Right forelimb (tissue), 1 donor: ENCODE data around the gene CAMSAP2.
A peak's percentile ranks its signal among the peaks of the same experiment; 100 is the strongest.
"Not testable (repeated sequence)": the region's sequence is repeated elsewhere in the genome, so short reads cannot be mapped to it uniquely, and the experiment has no call there.

Experiments
- DNase-seq: peaks from one replicate; pipeline ENCODE4 v3.0.0-alpha.2; 2018

The CAMSAP2 gene

DNA sequence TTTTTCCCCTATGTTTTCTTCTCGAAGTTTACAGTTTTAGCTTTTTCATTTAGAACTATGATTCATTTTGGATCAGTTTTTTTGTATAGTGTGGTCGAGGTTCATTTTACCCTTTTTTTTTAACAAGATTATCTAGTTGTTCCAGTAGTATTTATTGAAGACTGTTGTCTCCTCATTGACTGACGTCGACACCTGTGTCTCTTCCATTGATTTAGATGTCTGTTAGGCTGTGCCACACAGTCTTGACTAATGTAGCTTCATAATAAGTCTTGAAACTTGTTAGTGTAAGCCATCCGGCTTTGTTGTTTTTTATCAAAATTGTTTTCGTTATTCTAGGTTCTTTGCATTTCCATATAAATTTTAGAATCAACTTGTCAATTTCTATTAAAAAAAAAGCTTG is 45.2 kb downstream of the CAMSAP2 start:
- DNase-seq = no peak

- DNase-seq = no peak
Measured at GRCh38 chr1:200784576-200784975, 45.9 kb downstream of the CAMSAP2 start.

GRCh38 chr1:200786788-200787187 is 48.1 kb downstream of the CAMSAP2 start:
- no peak for DNase-seq

DNA sequence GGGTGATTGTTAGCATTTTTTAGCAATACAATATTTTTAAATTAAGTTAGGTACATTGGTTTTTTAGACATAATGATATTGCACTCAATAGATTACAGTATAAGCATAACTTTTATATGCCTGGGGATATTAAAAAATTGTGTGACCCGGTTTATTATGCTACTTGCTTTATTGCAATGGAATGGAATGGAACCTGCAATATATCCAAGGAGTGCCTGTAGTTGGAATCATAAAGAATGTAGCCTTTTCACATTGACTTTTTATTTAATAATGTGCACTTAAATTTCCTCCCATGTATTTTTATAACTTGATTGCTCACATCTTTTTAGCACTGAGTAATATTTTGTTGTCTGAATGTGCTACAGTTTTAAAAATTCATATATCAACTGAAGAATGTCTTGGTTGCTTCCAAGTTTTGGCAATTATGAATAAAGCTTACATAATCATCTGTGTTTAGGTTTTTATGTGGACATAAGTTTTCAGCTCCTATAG is 49.2 kb downstream of the CAMSAP2 start:
- no peak for DNase-seq

- not testable (repeated sequence) for DNase-seq
Measured at GRCh38 chr1:200791012-200791411, 52.3 kb downstream of the CAMSAP2 start.

DNA sequence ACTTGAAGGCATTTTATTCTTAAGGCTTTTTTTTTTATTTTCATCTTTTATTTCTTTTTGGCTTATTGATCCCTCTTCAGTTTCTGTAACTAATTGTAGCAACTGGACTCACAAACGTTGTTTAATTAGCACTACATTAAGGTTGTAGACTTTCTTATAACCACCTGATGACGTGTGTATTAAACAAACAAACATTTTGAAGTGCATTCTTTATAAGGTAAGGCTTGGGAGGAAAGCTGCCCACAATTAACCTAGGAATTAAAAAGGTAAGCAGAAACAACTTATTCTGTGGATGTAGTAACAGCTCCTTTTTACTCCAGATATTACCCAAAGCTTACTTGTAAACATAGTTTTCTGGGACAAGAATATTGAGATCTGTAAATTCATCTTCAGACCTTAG is 55.0 kb downstream of the CAMSAP2 start:
- no peak for DNase-seq

- DNase-seq = no peak
Measured at GRCh38 chr1:200794506-200795065, 55.9 kb downstream of the CAMSAP2 start.

GRCh38 chr1:200795156-200795555 is 56.5 kb downstream of the CAMSAP2 start:
- no peak for DNase-seq

DNA sequence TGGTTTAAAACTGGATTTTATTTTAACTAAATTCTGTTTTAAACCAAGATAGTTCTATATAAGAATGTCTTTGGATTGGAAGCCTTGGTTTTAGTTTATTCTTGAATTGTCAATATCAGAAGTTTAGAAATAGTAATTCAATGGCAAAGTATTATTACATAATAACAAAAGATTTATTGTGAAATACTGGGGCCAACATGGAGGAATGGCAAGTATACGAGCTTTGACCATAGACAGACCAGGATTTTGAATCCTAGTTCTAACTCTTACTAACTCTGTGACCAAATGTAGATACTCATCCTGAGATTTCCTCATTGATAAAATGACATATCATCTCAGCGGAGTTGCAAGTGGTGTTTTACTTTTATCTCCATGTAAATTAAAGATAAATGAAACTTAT is 63.3 kb downstream of the CAMSAP2 start:
- DNase-seq = no peak

GRCh38 chr1:200802865-200803512 is 64.3 kb downstream of the CAMSAP2 start:
- peak; percentile 79 for DNase-seq

DNA sequence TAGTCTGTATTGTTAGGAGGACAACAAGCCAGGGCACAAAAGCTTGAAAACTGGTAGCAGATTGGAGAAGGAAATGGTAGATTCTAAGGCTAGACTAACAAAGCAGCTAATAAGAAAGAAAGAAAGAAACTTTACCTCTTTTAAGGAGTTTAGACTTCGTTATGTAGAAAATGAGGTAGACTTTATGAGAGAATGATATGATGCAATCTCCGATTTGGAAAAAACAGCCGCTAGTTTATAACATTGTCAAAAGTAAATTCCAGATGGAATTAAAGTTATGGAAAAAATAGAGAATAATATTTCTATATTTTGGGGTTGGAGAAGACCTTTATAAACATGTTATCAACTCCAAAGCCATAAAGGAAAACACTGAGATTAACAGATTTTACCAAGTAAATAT is 67.0 kb downstream of the CAMSAP2 start:
- no peak for DNase-seq

- DNase-seq = no peak
Measured at GRCh38 chr1:200808846-200809245, 70.2 kb downstream of the CAMSAP2 start.

DNA sequence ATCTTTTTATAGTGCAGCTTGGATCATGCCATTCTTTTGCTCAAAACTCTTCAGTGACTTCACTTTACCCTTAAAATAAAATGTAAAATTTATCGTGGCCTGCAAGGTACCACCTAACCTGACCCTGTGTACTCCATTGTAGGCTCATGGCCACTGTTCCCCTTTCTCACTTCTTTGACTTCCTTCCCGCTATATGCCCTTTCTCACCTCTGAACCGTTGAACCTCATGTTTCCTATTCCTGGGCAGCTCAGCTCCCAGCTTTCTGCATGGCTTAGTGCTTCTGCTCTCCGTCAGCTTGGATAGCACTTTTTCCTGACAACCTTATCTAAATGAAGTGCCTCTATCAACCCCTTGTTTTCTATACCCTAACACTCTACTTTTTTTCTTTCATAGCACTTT is 73.0 kb downstream of the CAMSAP2 start:
- DNase-seq = no peak

DNA sequence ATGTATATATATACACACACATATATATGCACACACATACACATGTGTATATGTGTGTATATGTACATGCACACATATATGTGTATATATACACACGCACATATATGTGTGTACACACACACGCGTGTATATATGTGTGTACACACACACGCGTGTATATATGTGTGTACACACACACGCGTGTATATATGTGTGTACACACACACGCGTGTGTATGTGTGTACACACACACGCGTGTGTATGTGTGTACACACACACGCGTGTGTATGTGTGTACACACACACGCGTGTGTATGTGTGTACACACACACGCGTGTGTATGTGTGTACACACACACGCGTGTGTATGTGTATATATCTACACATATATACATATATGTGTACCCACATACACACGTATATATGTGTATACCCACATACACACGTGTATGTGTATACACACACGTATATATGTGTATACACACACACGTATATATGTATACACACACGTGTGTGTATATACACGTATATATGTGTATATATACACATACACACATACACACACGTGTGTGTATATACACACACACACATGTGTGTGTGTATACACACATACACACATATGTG is 78.0 kb downstream of the CAMSAP2 start:
- not testable (repeated sequence) for DNase-seq

- DNase-seq = no peak
Measured at GRCh38 chr1:200818248-200818647, 79.6 kb downstream of the CAMSAP2 start.

DNA sequence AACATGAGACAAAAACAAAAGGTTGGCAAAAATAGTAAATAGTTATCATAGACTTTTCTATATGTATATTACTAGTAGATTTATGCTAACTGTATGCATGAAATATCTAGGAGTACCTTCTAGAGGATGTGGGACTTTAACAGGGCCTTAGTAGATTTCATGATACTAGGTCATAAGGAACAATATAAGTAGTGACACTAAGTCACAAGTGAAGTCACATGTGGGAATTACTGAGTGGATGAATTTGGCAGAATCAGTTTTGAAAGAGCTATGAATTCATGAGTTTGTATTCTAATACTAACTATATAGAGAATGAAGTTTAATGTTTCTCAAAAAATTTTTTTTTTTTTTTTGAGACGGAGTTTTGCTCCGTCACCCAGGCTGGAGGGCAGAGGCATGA is 81.0 kb downstream of the CAMSAP2 start:
- DNase-seq = no peak

DNA sequence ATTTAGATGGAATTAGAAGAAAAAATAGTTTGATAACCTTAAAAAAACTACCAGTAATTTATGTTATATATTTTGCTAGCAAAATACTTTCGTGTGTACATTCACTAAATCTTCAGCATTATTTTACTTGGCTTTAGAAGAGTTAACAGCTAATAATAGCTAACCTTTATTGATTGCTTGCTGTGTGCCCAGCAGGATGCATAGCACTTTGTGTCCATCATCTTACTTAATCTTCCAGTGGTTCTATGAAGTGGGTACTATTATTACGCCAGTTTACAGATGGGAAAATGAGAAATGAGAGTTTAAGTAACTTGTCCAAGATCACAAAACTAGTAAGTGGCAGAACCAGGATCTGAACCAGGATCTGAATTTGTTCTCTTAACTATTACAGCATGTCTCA is 92.4 kb downstream of the CAMSAP2 start:
- no peak for DNase-seq

DNA sequence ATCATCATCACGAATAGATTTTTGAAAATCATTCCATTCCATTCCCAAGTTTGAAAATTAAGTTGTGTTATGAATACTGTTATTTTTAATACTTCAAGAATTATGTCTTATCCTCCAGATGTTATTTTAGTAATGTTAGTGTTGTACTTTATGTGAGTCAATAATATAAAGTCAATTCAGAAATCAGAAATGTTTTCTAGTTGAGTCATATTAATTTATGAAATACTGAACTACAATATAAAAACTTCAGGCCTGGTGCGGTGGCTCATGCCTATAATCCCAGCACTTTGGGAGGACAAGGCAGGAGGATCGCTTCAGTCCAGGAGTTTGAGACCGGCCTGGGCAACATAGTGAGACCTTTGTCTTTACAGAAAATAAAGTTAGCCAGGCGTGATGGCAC is 95.7 kb downstream of the CAMSAP2 start:
- DNase-seq = no peak

- no peak for DNase-seq
Measured at GRCh38 chr1:200836213-200836612, 97.5 kb downstream of the CAMSAP2 start.

GRCh38 chr1:200837931-200838571 is 99.4 kb downstream of the CAMSAP2 start:
- DNase-seq = no peak

DNA sequence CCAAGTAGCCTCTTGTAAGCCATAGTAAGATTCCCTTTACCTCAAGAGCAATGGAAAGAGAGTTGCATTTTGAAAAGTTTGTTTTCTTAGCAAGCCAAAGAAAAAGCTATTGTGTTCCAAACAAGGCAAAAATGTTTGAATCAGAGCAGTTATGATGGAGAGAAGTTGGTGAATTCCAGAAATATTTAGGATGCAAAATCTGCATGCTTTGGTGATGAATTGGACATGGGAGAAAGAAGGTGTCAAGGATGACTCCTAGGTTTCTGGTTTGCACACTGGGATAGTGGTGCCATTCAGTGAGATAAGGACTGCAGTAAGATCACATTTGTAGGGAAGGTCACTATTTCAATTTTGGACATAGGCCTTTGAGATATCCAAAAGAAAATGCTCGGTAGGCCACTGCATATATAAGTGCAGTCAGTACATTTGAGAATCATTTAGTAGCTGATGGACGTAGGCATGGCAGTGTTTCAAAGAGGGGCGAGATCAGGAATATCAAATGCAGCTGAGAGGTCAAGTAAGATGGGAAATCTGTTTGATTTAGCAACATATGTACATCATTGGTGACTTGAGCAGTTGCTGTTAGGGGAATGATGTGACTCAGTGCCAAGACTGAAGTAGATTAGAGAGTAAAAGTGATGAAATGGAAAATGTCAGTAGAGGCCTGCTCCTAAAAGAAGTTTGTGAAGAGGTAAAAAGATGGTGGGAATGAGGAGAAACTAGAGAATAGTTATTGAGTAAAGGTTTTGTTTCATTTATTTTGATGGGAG is 100.2 kb downstream of the CAMSAP2 start:
- no peak for DNase-seq

GRCh38 chr1:200845360-200845759 is 106.7 kb downstream of the CAMSAP2 start:
- no peak for DNase-seq

DNA sequence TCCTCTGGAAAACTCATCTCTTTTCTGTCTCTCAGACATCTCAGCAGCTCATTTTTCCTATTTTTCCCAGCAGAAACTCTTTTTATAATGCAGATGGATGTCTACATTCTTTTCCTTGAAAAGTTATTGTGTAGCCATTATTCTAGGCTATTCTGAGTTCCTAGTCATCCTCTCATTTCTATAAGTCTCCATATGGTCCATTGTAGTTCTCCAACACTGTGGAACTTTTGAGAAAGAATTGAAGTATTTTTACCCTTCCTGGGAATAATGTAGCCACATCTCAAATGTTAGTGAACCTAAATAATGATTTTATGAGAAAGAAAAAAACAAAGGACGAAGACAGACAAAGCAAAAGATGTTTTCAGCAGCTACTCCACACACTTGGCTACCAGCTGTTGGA is 107.7 kb downstream of the CAMSAP2 start:
- DNase-seq = no peak
